Loucy (cell line): ENCODE measurements around the gene GRID1.

Source experiments
- H2AFZ ChIP-seq: fragments of 200-600 bp; sonication (generic); 2 replicates; pipeline ENCODE4 v1.6.0; 2016; ENCODE audit warnings: antibody characterized with exemption, mild to moderate bottlenecking, low read length, moderate library complexity
- H3F3A ChIP-seq: fragments of 200-600 bp; 2 replicates; pipeline ENCODE4 v1.6.0; 2016; ENCODE audit warnings: antibody characterized with exemption, low read depth, mild to moderate bottlenecking
- H3K27me3 ChIP-seq: fragments of 200-600 bp; sonication (generic); 2 replicates; pipeline ENCODE4 v1.6.1; 2014; ENCODE audit warnings: low read length, mild to moderate bottlenecking; ENCODE audit not compliant: insufficient read depth, poor library complexity, severe bottlenecking
- H3K36me3 ChIP-seq: fragments of 200-600 bp; sonication (generic); 2 replicates; pipeline ENCODE4 v1.6.1; 2016; ENCODE audit warnings: low read length; ENCODE audit not compliant: insufficient read depth
- H3K4me1 ChIP-seq: fragments of 200-600 bp; sonication (generic); 2 replicates; pipeline ENCODE4 v1.5.1; 2014; ENCODE audit warnings: low read length, mild to moderate bottlenecking; ENCODE audit not compliant: insufficient read depth, poor library complexity, severe bottlenecking
- H3K4me2 ChIP-seq: fragments of 200-600 bp; sonication (generic); 2 replicates; pipeline ENCODE4 v1.6.0; 2014; ENCODE audit warnings: antibody characterized with exemption, low read length, low read depth, mild to moderate bottlenecking; ENCODE audit not compliant: poor library complexity, severe bottlenecking
- H3K4me3 ChIP-seq: fragments of 200-600 bp; sonication (generic); 2 replicates; pipeline ENCODE4 v1.5.1; 2014; ENCODE audit warnings: low read length, mild to moderate bottlenecking, mixed read lengths; ENCODE audit not compliant: poor library complexity, severe bottlenecking
- H3K79me2 ChIP-seq: fragments of 200-600 bp; sonication (generic); 2 replicates; pipeline ENCODE4 v1.6.1; 2014; ENCODE audit warnings: low read length; ENCODE audit not compliant: insufficient read depth
- H3K9ac ChIP-seq: fragments of 200-600 bp; sonication (generic); 2 replicates; pipeline ENCODE4 v1.6.0; 2014; ENCODE audit warnings: mild to moderate bottlenecking, low read depth, low read length, moderate library complexity; ENCODE audit not compliant: poor library complexity, severe bottlenecking
- H3K9me2 ChIP-seq: fragments of 200-600 bp; sonication (generic); replicated peaks from 2 replicates; pipeline ENCODE4 v1.6.1; 2016; ENCODE audit warnings: low read depth, low read length, mixed read lengths
- H3K9me3 ChIP-seq: fragments of 200-600 bp; sonication (generic); 2 replicates; pipeline ENCODE4 v1.6.1; 2014; ENCODE audit warnings: mild to moderate bottlenecking, antibody characterized with exemption, low read length, low read depth; ENCODE audit not compliant: insufficient read depth
- H4K20me1 ChIP-seq: fragments of 200-600 bp; sonication (generic); 2 replicates; pipeline ENCODE4 v1.6.0; 2014; ENCODE audit warnings: antibody characterized with exemption, low read length, mild to moderate bottlenecking; ENCODE audit not compliant: insufficient read depth, poor library complexity, severe bottlenecking
- EZH2phosphoT487 ChIP-seq: fragments of 200-600 bp; IDR thresholded peaks from 2 replicates; pipeline ENCODE4 v1.6.1; 2018; ENCODE audit warnings: antibody characterized with exemption, mild to moderate bottlenecking, moderate library complexity, borderline replicate concordance
- TF ChIP-seq, protein P1 (sequence below): fragments of 200-600 bp; sonication (generic); conservative IDR thresholded peaks from 2 replicates; pipeline ENCODE4 v1.5.1; 2014; ENCODE audit warnings: mild to moderate bottlenecking, antibody characterized with exemption, low read length

The GRID1 gene

GRCh38 chr10:86103391-86104101 lies 263.0 kb downstream of the GRID1 start:
- no peaks in the 10 kb centered on the region for H4K20me1 ChIP-seq
- no peak overlapping the region for H3K4me2 ChIP-seq
- H3F3A ChIP-seq: no peaks in the 10 kb centered on the region
- no peaks in the 10 kb centered on the region for H3K9me2 ChIP-seq
- no peaks in the 10 kb centered on the region for H3K36me3 ChIP-seq
- H2AFZ ChIP-seq: no peak overlapping the region
- no peaks in the 10 kb centered on the region for H3K9me3 ChIP-seq
- no peaks in the 10 kb centered on the region for H3K27me3 ChIP-seq
- H3K9ac ChIP-seq: no peak overlapping the region
- no peaks in the 10 kb centered on the region for H3K4me1 ChIP-seq
- H3K4me3 ChIP-seq: no peak overlapping the region
- TF ChIP-seq, protein P1, sequence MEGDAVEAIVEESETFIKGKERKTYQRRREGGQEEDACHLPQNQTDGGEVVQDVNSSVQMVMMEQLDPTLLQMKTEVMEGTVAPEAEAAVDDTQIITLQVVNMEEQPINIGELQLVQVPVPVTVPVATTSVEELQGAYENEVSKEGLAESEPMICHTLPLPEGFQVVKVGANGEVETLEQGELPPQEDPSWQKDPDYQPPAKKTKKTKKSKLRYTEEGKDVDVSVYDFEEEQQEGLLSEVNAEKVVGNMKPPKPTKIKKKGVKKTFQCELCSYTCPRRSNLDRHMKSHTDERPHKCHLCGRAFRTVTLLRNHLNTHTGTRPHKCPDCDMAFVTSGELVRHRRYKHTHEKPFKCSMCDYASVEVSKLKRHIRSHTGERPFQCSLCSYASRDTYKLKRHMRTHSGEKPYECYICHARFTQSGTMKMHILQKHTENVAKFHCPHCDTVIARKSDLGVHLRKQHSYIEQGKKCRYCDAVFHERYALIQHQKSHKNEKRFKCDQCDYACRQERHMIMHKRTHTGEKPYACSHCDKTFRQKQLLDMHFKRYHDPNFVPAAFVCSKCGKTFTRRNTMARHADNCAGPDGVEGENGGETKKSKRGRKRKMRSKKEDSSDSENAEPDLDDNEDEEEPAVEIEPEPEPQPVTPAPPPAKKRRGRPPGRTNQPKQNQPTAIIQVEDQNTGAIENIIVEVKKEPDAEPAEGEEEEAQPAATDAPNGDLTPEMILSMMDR: no peak
- TF ChIP-seq EZH2phosphoT487: no peak
- no peaks in the 10 kb centered on the region for H3K79me2 ChIP-seq

DNA sequence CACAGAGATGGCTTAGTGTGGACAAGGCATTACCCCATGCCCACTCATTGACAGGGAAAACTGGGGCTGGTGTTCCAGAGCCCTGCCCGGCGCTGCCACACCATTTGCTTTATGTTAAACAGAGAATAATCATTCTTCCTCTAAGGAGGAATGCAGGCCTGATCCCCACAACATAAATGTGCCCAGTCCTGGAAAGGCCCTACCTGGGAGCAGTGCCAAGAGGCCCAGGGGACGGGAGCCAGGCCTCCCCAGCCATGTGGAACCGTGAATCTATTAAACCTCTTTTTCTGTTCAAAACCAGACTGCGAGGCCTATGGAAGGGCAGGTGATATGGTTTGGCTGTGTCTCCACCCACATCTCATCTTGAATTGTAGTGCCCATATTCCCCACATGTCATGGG lies 264.1 kb downstream of the GRID1 start:
- no peaks in the 10 kb centered on the region for H3K36me3 ChIP-seq

GRCh38 chr10:86102031-86102430 lies 264.6 kb downstream of the GRID1 start:
- no peaks in the 10 kb centered on the region for H3K9me2 ChIP-seq
- H3F3A ChIP-seq: no peaks in the 10 kb centered on the region
- H4K20me1 ChIP-seq: no peaks in the 10 kb centered on the region
- H3K4me3 ChIP-seq: no peak overlapping the region
- TF ChIP-seq, protein P1: no peak
- no peak for TF ChIP-seq EZH2phosphoT487
- no peak overlapping the region for H3K4me2 ChIP-seq
- no peaks in the 10 kb centered on the region for H3K27me3 ChIP-seq
- H3K9me3 ChIP-seq: no peaks in the 10 kb centered on the region
- H3K36me3 ChIP-seq: no peaks in the 10 kb centered on the region
- no peak overlapping the region for H2AFZ ChIP-seq
- no peak overlapping the region for H3K9ac ChIP-seq
- no peaks in the 10 kb centered on the region for H3K79me2 ChIP-seq
- H3K4me1 ChIP-seq: no peaks in the 10 kb centered on the region

More for the DNA sequence above, 264.1 kb downstream of the GRID1 start:
- Histone ChIP-seq H3K27me3 (no peaks in the 10 kb centered on the region), H4K20me1 (no peaks in the 10 kb centered on the region), H3K4me3 (no peak overlapping the region), H3K4me2 (no peak overlapping the region), H3K4me1 (no peaks in the 10 kb centered on the region), H3K79me2 (no peaks in the 10 kb centered on the region), H2AFZ (no peak overlapping the region), H3K9me2 (no peaks in the 10 kb centered on the region), H3F3A (no peaks in the 10 kb centered on the region), H3K9me3 (no peaks in the 10 kb centered on the region), H3K9ac (no peak overlapping the region)
- TF ChIP-seq, protein P1: no peak
- TF ChIP-seq EZH2phosphoT487: no peak
